PFSK-1 (cell line): ENCODE data around the gene WTAP.

Source experiments
- FOXP2 ChIP-seq: optimal IDR thresholded peaks from 2 replicates; pipeline ENCODE3; 2011; ENCODE audit warnings: borderline replicate concordance, control low read depth, inconsistent platforms; ENCODE audit not compliant: insufficient read depth; ENCODE audit errors: extremely low read length, extremely low read depth
- POLR2AphosphoS5 ChIP-seq: IDR thresholded peaks from 2 replicates; pipeline ENCODE4 v1.6.1; 2012; ENCODE audit warnings: low read depth, mild to moderate bottlenecking, control low read depth, low read length, moderate library complexity
- SIN3A ChIP-seq: IDR thresholded peaks from 2 replicates; pipeline ENCODE4 v1.6.1; 2012; ENCODE audit warnings: mild to moderate bottlenecking, low read length, moderate library complexity, borderline replicate concordance; ENCODE audit not compliant: insufficient read depth
- TAF1 ChIP-seq: IDR thresholded peaks from 2 replicates; pipeline ENCODE4 v1.6.1; 2012; ENCODE audit warnings: low read length, control low read depth, borderline replicate concordance; ENCODE audit not compliant: insufficient read depth
- TF ChIP-seq, protein P1 (sequence below), 2 experiments: IDR thresholded peaks; 2 replicates each; pipeline versions ENCODE4 v1.6.1 to v1.8.0; 2011 to 2012; ENCODE audit warnings: low read depth in 2 of 2, low read length in 2 of 2, control low read depth in 1 of 2, inconsistent platforms in 1 of 2, mild to moderate bottlenecking in 1 of 2, moderate library complexity in 1 of 2; ENCODE audit not compliant: insufficient read depth in 1 of 2

Gene WTAP

GRCh38 chr6:159726255-159726917 lies 920 bp upstream of the WTAP start:
- TF ChIP-seq TAF1: no peak
- TF ChIP-seq POLR2AphosphoS5: no peak
- TF ChIP-seq SIN3A: no peak; the same call in 1 of the 2 replicates
- TF ChIP-seq, protein P1, sequence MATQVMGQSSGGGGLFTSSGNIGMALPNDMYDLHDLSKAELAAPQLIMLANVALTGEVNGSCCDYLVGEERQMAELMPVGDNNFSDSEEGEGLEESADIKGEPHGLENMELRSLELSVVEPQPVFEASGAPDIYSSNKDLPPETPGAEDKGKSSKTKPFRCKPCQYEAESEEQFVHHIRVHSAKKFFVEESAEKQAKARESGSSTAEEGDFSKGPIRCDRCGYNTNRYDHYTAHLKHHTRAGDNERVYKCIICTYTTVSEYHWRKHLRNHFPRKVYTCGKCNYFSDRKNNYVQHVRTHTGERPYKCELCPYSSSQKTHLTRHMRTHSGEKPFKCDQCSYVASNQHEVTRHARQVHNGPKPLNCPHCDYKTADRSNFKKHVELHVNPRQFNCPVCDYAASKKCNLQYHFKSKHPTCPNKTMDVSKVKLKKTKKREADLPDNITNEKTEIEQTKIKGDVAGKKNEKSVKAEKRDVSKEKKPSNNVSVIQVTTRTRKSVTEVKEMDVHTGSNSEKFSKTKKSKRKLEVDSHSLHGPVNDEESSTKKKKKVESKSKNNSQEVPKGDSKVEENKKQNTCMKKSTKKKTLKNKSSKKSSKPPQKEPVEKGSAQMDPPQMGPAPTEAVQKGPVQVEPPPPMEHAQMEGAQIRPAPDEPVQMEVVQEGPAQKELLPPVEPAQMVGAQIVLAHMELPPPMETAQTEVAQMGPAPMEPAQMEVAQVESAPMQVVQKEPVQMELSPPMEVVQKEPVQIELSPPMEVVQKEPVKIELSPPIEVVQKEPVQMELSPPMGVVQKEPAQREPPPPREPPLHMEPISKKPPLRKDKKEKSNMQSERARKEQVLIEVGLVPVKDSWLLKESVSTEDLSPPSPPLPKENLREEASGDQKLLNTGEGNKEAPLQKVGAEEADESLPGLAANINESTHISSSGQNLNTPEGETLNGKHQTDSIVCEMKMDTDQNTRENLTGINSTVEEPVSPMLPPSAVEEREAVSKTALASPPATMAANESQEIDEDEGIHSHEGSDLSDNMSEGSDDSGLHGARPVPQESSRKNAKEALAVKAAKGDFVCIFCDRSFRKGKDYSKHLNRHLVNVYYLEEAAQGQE (IDR thresholded peaks at IDR 0.05; ENCODE audit: insufficient read depth in 1 of 2, low read depth in 2 of 2, low read length in 2 of 2): no peak
- TF ChIP-seq FOXP2: no peak

DNA sequence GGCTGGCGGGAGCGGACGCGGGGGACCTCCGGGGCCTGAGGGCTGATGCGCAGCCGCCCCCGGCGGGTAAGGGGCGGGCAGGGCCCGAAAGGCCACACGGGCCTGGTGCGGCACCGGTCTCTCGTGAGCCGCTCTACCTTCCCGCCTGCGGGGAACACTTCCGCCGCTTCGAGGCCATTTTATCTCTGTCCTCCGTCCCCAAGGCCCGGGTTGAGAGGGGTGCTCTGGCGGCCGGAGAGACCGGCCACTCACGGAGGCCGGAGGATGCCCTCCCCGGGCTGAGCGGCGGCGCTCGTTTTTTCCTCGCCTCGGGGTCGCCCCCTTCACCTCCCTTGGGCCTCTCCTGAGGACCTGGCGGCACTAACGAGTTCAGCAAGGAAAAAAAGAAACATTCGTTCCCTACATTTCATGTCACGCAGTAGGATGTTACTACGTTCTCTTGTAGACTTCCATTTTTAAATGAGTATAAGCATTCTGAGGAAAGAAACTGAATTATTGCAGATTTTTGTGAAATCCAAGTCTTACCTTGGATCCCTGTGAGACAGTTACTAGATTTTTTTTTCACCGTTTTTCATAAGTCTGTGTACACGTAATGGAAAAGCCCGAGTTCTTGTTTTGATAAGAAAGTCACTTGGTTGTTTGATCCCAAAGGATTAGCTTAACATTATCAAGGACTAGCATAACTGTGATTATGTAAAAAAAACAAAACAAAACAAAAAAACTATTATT lies 575 bp downstream of the WTAP start:
- no peak; the same call in 1 of the 2 replicates for TF ChIP-seq TAF1
- TF ChIP-seq FOXP2: no peak
- TF ChIP-seq, protein P1 (IDR thresholded peaks at IDR 0.05; ENCODE audit: insufficient read depth in 1 of 2, low read depth in 2 of 2, low read length in 2 of 2): no peak
- no peak for TF ChIP-seq POLR2AphosphoS5
- no peak for TF ChIP-seq SIN3A

GRCh38 chr6:159728531-159728964 lies 1.2 kb downstream of the WTAP start:
- no peak for TF ChIP-seq POLR2AphosphoS5
- no peak for TF ChIP-seq FOXP2
- TF ChIP-seq TAF1: no peak
- TF ChIP-seq, protein P1 (IDR thresholded peaks at IDR 0.05; ENCODE audit: insufficient read depth in 1 of 2, low read depth in 2 of 2, low read length in 2 of 2): no peak
- TF ChIP-seq SIN3A: no peak

- no peak for TF ChIP-seq FOXP2
- TF ChIP-seq POLR2AphosphoS5: no peak
- TF ChIP-seq, protein P1 (IDR thresholded peaks at IDR 0.05; ENCODE audit: insufficient read depth in 1 of 2, low read depth in 2 of 2, low read length in 2 of 2): no peak
- TF ChIP-seq TAF1: no peak
- TF ChIP-seq SIN3A: no peak
These were observed 2.5 kb downstream of the WTAP start for GRCh38 chr6:159729598-159730331.
